ENCODE data around the gene USP22.

USP22 gene

DNA sequence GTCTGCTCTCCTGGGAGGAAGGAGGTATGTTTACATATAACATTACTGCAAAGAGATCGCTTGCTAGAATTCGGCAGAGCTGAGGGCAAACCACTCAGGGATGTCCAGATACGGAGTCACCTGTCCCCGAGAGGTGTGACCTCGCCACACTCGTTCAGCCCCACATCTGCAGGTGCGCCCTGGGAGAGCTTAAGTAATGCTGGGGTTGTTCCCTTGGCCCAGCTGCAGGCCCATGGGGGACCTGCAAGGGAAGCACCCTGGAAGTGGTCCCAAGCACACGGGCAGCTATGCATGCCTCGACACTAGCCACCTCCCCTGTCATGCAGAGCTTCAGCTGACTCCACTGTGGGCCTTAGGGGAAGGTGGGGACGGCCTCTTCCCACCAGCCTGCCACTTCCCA, 22.2 kb downstream of the USP22 start:
- Histone ChIP-seq H3K9me3 (ENCODE audit: control insufficient read depth, insufficient read depth, low read length) (no peaks in the 10 kb centered on the region), H3K4me1 (ENCODE audit: insufficient read depth, low read length) (no peaks in the 10 kb centered on the region), H3K36me3 (ENCODE audit: insufficient read depth, low read length) (peaks cover 67% of the 10 kb centered on the region), H3K9ac (ENCODE audit: low read depth, low read length) (no peak overlapping the region)

DNA sequence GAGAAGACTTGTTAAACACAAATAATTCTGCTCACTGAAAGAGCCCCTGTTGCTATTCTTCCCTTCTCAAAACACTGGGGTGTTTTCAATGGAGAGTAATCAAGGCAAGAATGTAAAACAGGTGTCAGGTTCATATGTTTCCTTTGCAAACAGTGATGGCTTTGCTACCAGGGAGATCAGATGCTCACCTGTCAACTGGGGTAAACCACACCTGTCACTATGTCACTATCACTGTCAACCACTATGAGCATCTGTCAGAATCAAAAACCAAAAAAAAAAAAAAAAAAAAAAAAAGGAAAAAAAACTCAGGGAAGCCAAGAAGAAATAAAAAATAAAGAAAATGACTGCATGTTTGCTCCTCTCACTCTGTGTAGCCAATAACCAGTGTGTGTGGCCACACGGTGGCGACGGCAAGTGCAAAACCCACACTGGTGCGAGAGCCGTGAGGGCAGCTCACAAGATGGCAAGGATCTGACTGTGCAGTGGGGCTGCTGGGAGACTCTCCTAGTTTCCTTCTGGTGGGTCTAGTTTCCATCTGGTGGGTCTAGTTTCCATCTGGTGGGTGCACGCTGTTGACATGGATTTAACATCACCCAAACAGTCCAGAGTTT, 22.7 kb downstream of the USP22 start:
- Histone ChIP-seq H3K36me3 (ENCODE audit: insufficient read depth, low read length) (peaks cover 68% of the 10 kb centered on the region), H3K9me3 (ENCODE audit: control insufficient read depth, insufficient read depth, low read length) (no peaks in the 10 kb centered on the region), H3K4me1 (ENCODE audit: insufficient read depth, low read length) (no peaks in the 10 kb centered on the region), H3K9ac (ENCODE audit: low read depth, low read length) (no peak overlapping the region)

DNA sequence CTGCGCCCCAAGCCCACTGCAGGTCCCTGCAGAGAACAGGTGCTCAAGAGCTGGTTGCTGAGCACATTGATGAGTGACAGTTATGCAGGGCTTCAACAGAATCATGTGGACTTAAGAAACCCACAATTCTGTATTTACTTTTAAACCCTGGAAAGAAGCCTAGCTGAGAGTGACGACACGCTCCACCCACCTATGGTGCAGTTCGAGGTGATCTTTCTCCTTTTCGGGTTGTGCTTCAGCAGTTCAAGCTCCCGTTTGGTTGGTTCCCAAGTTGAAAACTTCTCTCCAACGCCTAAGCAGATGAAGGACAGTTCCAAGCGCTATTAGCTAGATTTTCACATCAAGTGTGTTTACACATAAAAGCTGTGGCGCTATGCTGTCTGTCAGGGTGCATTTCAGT, 23.9 kb downstream of the USP22 start:
- H3K9me3 ChIP-seq (ENCODE audit: control insufficient read depth, insufficient read depth, low read length) = no peaks in the 10 kb centered on the region
- H3K4me1 ChIP-seq (ENCODE audit: insufficient read depth, low read length) = no peaks in the 10 kb centered on the region
- H3K36me3 ChIP-seq (ENCODE audit: insufficient read depth, low read length) = peaks cover 76% of the 10 kb centered on the region
- no peak overlapping the region for H3K9ac ChIP-seq (ENCODE audit: low read depth, low read length)

DNA sequence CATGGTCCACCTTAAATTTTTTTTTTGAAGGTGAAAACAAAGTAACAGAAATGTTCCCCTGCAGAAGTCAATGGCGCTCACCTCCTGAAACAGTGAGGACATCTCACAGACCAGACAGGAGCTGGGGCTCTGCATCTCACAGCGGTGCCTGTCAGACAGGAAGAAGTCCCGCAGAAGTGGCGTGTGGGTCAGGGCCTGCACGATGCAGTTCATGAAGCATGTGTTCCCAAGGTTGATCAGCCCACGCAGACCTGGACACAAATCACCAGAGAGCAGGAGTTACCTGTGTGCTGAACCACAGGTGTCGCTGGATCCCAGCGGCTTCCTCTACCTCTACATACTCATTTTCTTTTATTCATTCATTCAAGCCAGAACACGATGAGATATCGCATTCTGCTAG, 24.9 kb downstream of the USP22 start:
- Histone ChIP-seq H3K4me1 (ENCODE audit: insufficient read depth, low read length) (no peaks in the 10 kb centered on the region), H3K9ac (ENCODE audit: low read depth, low read length) (no peak overlapping the region), H3K36me3 (ENCODE audit: insufficient read depth, low read length) (peaks cover 79% of the 10 kb centered on the region)

DNA sequence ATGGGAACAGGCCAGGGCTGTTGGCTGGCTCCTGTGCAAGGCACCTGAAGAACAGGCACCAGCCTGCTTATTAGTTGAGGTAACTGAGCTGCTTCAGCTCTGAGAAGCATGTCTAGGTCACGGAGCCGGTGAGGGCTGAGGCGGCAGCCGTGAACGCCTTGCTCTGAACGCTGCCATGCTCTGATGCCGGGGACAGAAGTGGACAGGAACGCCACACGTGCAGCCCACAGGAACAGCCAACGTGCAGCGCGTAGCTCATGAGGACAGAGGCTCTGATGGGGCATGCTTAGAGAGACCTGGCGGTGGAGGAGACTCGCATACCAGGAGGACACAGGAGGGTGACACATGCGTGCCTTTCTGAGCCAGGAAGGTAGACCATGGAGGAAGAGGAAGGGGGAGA, 25.6 kb downstream of the USP22 start:
- Histone ChIP-seq H3K4me1 (ENCODE audit: insufficient read depth, low read length) (no peaks in the 10 kb centered on the region), H3K9ac (ENCODE audit: low read depth, low read length) (no peak overlapping the region), H3K9me3 (ENCODE audit: control insufficient read depth, insufficient read depth, low read length) (no peaks in the 10 kb centered on the region), H3K36me3 (ENCODE audit: insufficient read depth, low read length) (peaks cover 83% of the 10 kb centered on the region)

More for the DNA sequence above, 24.9 kb downstream of the USP22 start:
- no peaks in the 10 kb centered on the region for H3K9me3 ChIP-seq (ENCODE audit: control insufficient read depth, insufficient read depth, low read length)

DNA sequence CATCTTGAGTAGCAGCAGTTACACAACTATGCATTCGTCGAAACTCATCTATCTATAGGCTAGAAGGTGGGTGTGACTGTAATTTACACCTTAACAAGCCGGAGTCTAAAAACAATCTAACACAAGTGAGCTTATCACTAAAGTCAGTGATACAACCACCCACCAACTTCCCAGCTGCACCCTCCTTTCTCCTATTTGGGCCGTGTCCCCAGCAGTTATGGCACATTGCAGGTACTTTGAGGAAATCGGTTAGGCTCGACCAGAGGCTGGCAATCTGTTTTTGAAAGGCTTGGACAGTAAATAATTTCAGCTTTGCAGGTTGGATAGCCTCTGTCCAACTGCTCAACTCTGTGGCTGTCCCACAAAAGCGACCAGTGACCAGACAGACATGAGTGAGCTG, 26.0 kb downstream of the USP22 start:
- H3K36me3 ChIP-seq (ENCODE audit: insufficient read depth, low read length) = peaks cover 86% of the 10 kb centered on the region
- H3K9ac ChIP-seq (ENCODE audit: low read depth, low read length) = no peak overlapping the region
- no peaks in the 10 kb centered on the region for H3K4me1 ChIP-seq (ENCODE audit: insufficient read depth, low read length)

DNA sequence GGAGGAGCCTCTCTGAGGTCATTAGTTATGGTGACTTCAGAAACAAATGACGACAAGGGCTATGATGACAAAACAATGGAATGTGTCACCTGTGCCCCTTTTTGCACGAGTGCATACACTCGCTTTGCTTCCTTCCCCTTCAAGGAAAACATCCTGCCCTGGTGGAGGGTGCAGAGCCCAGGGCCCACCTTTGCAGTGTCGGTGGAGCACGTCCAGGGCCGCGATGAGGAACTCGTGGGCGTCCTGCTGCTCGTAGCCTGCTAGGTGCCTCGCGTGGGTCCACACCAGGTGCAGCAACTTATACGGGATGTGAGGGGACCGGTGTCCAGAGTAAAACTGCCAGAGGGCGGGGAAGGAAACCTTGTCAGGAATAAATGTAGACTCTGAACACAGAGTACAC, 27.2 kb downstream of the USP22 start:
- peaks cover 86% of the 10 kb centered on the region for H3K36me3 ChIP-seq (ENCODE audit: insufficient read depth, low read length)
- no peaks in the 10 kb centered on the region for H3K4me1 ChIP-seq (ENCODE audit: insufficient read depth, low read length)
- no peaks in the 10 kb centered on the region for H3K9me3 ChIP-seq (ENCODE audit: control insufficient read depth, insufficient read depth, low read length)
- H3K9ac ChIP-seq (ENCODE audit: low read depth, low read length) = no peak overlapping the region

More for the DNA sequence above, 26.0 kb downstream of the USP22 start:
- no peaks in the 10 kb centered on the region for H3K9me3 ChIP-seq (ENCODE audit: control insufficient read depth, insufficient read depth, low read length)

DNA sequence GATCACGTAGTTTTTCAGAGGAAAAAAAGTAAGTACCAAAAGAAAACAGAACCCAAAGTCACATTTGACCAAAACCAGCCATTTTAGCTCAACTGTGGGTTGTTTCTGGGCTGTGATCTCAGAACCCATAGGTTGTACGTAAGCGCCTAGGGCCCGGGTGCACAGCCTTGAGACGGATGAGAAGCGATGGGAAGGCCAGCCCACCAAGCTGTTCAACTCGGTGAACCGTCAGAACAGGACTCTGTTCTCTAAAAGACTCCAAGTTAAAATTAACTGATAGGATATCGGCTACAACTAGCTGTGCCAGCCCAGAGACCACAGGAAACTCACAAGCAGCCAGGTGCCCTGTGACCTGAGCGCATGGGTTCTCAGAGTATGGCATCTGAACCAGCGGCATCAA, 28.3 kb downstream of the USP22 start:
- H3K36me3 ChIP-seq (ENCODE audit: insufficient read depth, low read length) = peaks cover 83% of the 10 kb centered on the region
- H3K9me3 ChIP-seq (ENCODE audit: control insufficient read depth, insufficient read depth, low read length) = no peaks in the 10 kb centered on the region
- H3K9ac ChIP-seq (ENCODE audit: low read depth, low read length) = no peak overlapping the region
- no peaks in the 10 kb centered on the region for H3K4me1 ChIP-seq (ENCODE audit: insufficient read depth, low read length)

DNA sequence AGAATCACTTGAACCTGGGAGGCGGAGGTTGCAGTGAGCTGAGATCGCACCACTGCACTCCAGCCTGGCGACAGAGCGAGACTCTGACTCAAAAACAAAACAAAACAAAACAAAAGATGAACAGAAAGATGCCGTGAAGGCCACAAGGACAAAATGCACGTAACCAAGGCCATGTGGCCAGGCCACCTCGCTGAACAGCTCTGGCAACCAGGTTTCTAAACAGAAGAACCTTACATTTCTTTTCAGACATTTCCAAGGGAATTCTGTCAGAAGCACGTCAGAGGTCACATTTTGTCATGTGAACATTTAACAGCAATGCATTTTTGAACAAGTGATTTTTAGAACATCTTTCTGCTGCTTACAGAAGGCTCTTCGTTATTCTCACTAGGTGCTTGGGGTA, 28.8 kb downstream of the USP22 start:
- Histone ChIP-seq H3K36me3 (ENCODE audit: insufficient read depth, low read length) (peaks cover 79% of the 10 kb centered on the region), H3K9ac (ENCODE audit: low read depth, low read length) (no peak overlapping the region), H3K4me1 (ENCODE audit: insufficient read depth, low read length) (no peaks in the 10 kb centered on the region), H3K9me3 (ENCODE audit: control insufficient read depth, insufficient read depth, low read length) (no peaks in the 10 kb centered on the region)

DNA sequence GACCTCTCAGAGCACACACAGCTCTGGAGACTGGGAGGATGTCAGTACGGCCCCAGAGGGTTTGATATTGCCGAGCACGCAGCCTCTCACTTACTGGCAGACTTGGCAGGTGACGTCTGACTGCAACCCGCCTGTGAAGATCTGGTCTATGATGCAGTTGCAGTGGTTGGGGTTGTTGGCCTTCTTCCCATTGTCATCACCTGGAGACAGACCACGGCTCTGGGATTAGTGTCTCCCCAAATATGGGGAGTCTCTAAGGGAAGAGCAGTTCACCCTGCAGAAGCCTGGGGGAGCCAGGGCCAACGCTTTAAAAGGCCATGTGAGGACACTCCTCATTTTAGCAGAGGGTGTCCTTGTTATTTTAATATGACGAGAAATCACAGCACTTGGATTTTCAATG, 30.1 kb downstream of the USP22 start:
- Histone ChIP-seq H3K9me3 (ENCODE audit: control insufficient read depth, insufficient read depth, low read length) (no peaks in the 10 kb centered on the region), H3K36me3 (ENCODE audit: insufficient read depth, low read length) (peaks cover 76% of the 10 kb centered on the region), H3K9ac (ENCODE audit: low read depth, low read length) (no peak overlapping the region), H3K4me1 (ENCODE audit: insufficient read depth, low read length) (no peaks in the 10 kb centered on the region)

DNA sequence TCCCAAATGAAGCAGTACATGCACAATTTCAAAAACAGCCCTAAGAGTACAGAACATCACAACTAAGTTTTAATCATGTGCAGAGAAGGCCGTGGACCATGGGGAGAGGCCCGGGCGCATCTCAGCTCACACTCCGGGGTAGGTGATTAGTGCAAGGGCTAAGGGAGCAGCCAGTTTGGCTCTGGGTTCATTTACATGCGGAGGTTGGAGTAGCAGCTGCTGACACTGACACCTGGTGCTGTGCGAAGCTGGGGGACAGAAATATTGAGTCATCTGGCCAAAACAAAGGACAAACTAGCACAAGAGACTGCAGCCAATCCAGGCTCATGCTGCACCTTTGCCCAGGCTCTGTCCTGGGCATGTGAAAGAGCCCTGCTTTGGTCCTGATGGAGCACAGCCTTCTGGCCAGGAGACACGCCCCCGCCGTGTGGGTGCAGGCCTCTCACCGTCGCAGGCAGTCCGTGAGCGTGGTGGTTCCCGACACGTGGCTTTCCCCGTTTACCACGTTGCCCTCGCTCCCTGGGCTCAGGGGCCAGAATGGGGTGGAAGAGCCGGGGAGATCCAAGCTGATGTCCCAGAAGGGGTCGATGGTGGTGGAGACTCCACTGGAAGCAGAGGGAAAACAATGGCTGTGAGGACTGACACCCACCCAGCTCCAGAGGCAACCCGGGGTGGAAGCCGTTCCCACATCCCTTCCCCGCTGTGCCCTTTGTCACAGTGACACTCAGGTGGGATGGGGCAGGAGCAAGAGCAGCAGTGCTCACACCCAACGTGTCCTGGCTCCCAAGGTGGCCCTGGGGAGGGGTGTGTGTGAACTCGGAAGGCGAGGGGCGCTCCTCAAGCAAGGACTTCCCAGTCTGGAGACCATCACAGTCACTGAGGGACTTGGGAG, 31.9 kb downstream of the USP22 start:
- Histone ChIP-seq H3K36me3 (ENCODE audit: insufficient read depth, low read length) (peaks cover 74% of the 10 kb centered on the region), H3K9me3 (ENCODE audit: control insufficient read depth, insufficient read depth, low read length) (no peaks in the 10 kb centered on the region), H3K9ac (ENCODE audit: low read depth, low read length) (no peak overlapping the region), H3K4me1 (ENCODE audit: insufficient read depth, low read length) (no peaks in the 10 kb centered on the region)

DNA sequence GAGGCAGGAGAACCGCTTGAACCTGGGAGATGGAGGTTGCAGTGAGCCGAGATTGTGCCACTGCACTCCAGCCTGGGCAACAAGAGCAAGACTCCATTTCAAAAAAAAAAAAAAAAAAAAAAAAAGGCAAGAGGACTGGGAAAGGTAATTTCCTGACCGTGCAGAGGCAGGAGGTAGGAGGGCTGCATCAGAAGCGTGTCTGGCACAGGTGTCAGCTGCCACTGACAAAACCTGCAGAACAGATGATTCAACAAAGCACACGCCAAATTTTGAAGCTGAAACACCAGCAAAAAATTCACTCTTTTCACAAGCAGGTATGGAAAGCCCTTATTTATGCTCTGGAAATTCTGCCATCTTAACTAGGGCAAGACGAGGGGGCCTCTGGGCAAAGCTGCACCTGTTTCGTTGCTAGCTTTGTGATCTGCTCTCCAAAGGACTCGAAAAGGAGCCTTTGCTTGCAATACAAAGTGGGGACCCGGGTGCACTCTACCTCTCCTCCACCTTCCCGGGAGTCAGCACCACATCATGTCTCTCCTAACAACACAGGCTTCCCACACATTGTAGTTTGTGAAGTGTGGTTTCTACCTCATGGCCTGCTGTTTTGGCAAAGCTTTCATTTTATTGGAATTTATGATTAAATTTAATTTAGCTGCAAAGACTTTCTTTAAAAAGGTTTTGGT, 33.7 kb downstream of the USP22 start:
- H3K9ac ChIP-seq (ENCODE audit: low read depth, low read length) = no peak overlapping the region
- H3K36me3 ChIP-seq (ENCODE audit: insufficient read depth, low read length) = peaks cover 73% of the 10 kb centered on the region
- no peaks in the 10 kb centered on the region for H3K9me3 ChIP-seq (ENCODE audit: control insufficient read depth, insufficient read depth, low read length)
- H3K4me1 ChIP-seq (ENCODE audit: insufficient read depth, low read length) = no peaks in the 10 kb centered on the region

DNA sequence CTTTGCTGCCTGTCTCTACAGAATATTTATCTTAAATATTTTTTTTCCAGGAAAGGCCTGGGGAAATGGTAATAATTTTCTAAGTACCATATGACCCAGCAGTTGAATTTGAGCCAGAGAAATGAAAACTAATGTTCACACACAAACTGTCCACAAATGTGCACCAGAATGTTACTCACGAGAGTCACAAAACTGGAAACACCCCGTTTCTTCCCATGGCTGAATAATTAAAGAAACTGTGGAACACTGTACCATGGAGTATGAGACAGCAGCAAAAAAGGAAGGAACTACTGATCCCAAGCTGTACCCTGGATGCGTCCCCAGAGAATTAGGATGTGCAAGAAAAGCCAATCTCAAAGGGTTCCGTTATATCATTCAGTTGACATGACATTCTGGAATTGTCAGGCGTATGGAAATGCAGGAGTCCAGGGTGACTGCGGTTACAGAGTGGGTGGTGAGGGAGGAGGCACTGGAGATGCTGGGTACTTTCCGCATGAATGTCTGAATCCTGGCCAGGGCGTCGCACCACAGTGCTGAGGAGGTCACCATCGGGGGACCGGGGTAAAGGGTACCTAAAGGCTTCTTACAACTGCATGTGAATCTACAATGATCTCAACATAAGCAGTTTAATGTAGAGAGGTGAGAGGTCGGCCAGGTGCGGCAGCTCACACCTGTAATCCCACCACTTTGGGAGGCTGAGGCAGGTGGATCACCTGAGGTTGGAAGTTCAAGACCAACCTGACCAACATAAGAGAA, 34.5 kb downstream of the USP22 start:
- peaks cover 75% of the 10 kb centered on the region for H3K36me3 ChIP-seq (ENCODE audit: insufficient read depth, low read length)
- H3K9ac ChIP-seq (ENCODE audit: low read depth, low read length) = no peak overlapping the region

DNA sequence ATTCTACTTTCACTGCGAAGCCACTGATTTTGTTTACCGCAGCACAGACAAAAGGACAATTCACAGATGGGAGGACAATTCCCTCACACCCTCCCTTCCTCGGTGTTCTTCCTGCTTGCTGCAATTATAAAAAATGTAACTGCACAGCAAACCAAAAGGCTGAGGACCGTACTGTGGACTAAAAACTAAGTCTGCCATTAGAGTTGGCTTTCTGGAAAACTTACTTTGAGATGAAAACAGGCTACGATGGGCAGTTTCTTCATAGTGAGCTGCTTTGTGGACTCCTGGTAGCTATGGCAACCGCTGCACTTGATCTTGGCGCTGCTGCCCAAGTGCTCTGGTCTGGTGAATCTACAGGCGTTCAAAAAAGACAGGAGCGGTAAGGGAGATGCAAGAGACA, 35.2 kb downstream of the USP22 start:
- Histone ChIP-seq H3K36me3 (ENCODE audit: insufficient read depth, low read length) (peaks cover 76% of the 10 kb centered on the region), H3K4me1 (ENCODE audit: insufficient read depth, low read length) (no peaks in the 10 kb centered on the region), H3K9me3 (ENCODE audit: control insufficient read depth, insufficient read depth, low read length) (no peaks in the 10 kb centered on the region), H3K9ac (ENCODE audit: low read depth, low read length) (no peak overlapping the region)

More for the DNA sequence above, 34.5 kb downstream of the USP22 start:
- no peaks in the 10 kb centered on the region for H3K4me1 ChIP-seq (ENCODE audit: insufficient read depth, low read length)
- H3K9me3 ChIP-seq (ENCODE audit: control insufficient read depth, insufficient read depth, low read length) = no peaks in the 10 kb centered on the region

All from ES-I3 (cell line).